ENCODE results near the gene CACNA2D2.

The CACNA2D2 gene

GRCh38 chr3:50395070-50395860 lies 108.2 kb downstream of the CACNA2D2 start:
- DNase-seq (ENCODE audit: low spot score): no peak

GRCh38 chr3:50393061-50393460 lies 110.4 kb downstream of the CACNA2D2 start:
- DNase-seq (ENCODE audit: low spot score): no peak

GRCh38 chr3:50392101-50392715 lies 111.2 kb downstream of the CACNA2D2 start:
- peak; percentile 52 for DNase-seq (ENCODE audit: low spot score)

GRCh38 chr3:50390508-50391224 lies 112.8 kb downstream of the CACNA2D2 start:
- peak; percentile 62 for DNase-seq (ENCODE audit: low spot score)

GRCh38 chr3:50389414-50389767 lies 114.0 kb downstream of the CACNA2D2 start:
- DNase-seq (ENCODE audit: low spot score): no peak

GRCh38 chr3:50388720-50389413 lies 114.6 kb downstream of the CACNA2D2 start:
- DNase-seq (ENCODE audit: low spot score): no peak

- DNase-seq (ENCODE audit: low spot score): no peak
Measured at GRCh38 chr3:50388016-50388719, 115.3 kb downstream of the CACNA2D2 start.

- DNase-seq (ENCODE audit: low spot score): no peak
Measured at GRCh38 chr3:50385754-50386153, 117.7 kb downstream of the CACNA2D2 start.

- no peak for DNase-seq (ENCODE audit: low spot score)
Measured at GRCh38 chr3:50383750-50384149, 119.7 kb downstream of the CACNA2D2 start.

GRCh38 chr3:50382722-50383121 lies 120.7 kb downstream of the CACNA2D2 start:
- DNase-seq (ENCODE audit: low spot score): no peak

GRCh38 chr3:50381383-50381782 lies 122.1 kb downstream of the CACNA2D2 start:
- no peak for DNase-seq (ENCODE audit: low spot score)

- no peak for DNase-seq (ENCODE audit: low spot score)
Measured at GRCh38 chr3:50380405-50381085, 122.9 kb downstream of the CACNA2D2 start.

GRCh38 chr3:50378757-50379156 lies 124.7 kb downstream of the CACNA2D2 start:
- DNase-seq (ENCODE audit: low spot score): no peak

- DNase-seq (ENCODE audit: low spot score): no peak
Measured at GRCh38 chr3:50378024-50378423, 125.4 kb downstream of the CACNA2D2 start.

- DNase-seq (ENCODE audit: low spot score): no peak
Measured at GRCh38 chr3:50375258-50375931, 128.0 kb downstream of the CACNA2D2 start.

GRCh38 chr3:50374363-50375257 lies 128.8 kb downstream of the CACNA2D2 start:
- no peak for DNase-seq (ENCODE audit: low spot score)

GRCh38 chr3:50373146-50374051 lies 130.0 kb downstream of the CACNA2D2 start:
- DNase-seq (ENCODE audit: low spot score): no peak

GRCh38 chr3:50372349-50372748 lies 131.1 kb downstream of the CACNA2D2 start:
- no peak for DNase-seq (ENCODE audit: low spot score)
